Neural progenitor cell (in vitro differentiated cells): ENCODE data around the gene DENND4A.

Source experiments
- EZH2 ChIP-seq: fragments of 200-600 bp; sonication (generic); IDR thresholded peaks from 2 replicates; pipeline ENCODE4 v1.6.1; 2017; ENCODE audit warnings: antibody characterized with exemption, mild to moderate bottlenecking, moderate library complexity
- TF ChIP-seq, protein P1 (sequence below): fragments of 200-600 bp; sonication (generic); IDR thresholded peaks from 2 replicates; pipeline ENCODE4 v1.5.1; 2017; ENCODE audit warnings: antibody characterized with exemption, mild to moderate bottlenecking

GRCh38 chr15:65642594-65642993, 149.5 kb downstream of the DENND4A start:
- TF ChIP-seq, protein P1, sequence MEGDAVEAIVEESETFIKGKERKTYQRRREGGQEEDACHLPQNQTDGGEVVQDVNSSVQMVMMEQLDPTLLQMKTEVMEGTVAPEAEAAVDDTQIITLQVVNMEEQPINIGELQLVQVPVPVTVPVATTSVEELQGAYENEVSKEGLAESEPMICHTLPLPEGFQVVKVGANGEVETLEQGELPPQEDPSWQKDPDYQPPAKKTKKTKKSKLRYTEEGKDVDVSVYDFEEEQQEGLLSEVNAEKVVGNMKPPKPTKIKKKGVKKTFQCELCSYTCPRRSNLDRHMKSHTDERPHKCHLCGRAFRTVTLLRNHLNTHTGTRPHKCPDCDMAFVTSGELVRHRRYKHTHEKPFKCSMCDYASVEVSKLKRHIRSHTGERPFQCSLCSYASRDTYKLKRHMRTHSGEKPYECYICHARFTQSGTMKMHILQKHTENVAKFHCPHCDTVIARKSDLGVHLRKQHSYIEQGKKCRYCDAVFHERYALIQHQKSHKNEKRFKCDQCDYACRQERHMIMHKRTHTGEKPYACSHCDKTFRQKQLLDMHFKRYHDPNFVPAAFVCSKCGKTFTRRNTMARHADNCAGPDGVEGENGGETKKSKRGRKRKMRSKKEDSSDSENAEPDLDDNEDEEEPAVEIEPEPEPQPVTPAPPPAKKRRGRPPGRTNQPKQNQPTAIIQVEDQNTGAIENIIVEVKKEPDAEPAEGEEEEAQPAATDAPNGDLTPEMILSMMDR: no peak
- no peak for TF ChIP-seq EZH2
